ENCODE measurements around the gene PMFBP1. TPM values are rescaled to one million over a fixed set of nuclear protein-coding genes. Genes with fewer than 3 reads are reported as not detected.

Gene PMFBP1, protein sequence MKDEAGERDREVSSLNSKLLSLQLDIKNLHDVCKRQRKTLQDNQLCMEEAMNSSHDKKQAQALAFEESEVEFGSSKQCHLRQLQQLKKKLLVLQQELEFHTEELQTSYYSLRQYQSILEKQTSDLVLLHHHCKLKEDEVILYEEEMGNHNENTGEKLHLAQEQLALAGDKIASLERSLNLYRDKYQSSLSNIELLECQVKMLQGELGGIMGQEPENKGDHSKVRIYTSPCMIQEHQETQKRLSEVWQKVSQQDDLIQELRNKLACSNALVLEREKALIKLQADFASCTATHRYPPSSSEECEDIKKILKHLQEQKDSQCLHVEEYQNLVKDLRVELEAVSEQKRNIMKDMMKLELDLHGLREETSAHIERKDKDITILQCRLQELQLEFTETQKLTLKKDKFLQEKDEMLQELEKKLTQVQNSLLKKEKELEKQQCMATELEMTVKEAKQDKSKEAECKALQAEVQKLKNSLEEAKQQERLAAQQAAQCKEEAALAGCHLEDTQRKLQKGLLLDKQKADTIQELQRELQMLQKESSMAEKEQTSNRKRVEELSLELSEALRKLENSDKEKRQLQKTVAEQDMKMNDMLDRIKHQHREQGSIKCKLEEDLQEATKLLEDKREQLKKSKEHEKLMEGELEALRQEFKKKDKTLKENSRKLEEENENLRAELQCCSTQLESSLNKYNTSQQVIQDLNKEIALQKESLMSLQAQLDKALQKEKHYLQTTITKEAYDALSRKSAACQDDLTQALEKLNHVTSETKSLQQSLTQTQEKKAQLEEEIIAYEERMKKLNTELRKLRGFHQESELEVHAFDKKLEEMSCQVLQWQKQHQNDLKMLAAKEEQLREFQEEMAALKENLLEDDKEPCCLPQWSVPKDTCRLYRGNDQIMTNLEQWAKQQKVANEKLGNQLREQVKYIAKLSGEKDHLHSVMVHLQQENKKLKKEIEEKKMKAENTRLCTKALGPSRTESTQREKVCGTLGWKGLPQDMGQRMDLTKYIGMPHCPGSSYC
- 3.1 TPM for total RNA-seq

DNA sequence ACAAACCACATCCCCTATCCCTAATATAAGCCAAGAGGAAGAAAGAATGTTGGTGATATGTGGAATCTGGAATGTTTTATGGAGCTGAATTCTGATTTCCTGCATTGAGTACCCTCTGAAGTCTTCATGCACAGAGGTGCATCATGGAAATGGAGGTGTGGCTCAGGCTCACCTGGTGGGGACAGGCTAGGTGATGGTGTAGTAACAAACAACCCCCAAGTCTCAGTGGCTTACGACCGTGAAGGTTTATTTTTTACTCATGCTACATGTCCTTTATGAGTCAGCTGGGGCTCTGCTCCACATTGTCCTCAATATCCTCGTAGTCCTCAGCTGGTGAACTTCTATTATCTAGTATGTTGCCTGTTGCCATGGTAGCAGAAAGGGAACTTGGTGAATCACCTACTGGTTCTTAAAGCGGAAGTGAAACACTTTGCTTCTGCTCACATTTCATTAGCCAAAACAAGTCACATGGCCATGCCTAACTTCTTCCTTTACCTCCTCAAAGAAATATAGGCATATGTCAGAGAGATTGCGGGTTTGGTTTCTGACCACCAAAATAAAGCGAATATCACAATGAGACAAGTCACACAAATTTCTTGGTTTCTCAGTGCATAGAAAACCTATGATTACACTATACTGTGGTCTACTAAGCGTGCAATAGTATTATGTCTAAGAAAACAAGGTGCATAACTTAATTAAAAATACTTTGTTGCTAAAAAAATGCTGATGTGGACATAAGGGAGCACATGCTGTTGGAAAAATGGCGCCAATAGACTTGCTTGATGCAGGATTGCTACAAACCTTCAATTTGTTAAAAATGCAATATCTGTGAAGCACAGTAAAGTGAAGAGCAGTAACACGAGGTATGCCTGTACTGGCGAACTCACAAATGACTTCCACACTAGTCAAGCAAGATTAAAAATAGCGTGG lies at the start of gene PMFBP1:
Gene PMFBP1, minus strand, starts transcription at position 51 of the 930 bp plus-strand sequence. CDS start 947 bp downstream, outside the sequence.

GRCh38 chr16:72093448-72094265 lies 78.3 kb downstream of the PMFBP1 start, which contains the start of the genes DHX38 and TXNL4B:
Gene DHX38, plus strand, starts transcription at chr16:72093847. Its CDS starts 2,311 bp downstream, at chr16:72096158.
Gene TXNL4B, minus strand, starts transcription at chr16:72093620. Its CDS starts 2,871 bp downstream, at chr16:72090749.

Other genes starting within 250 kb of the PMFBP1 start
- 0.05 TPM for gene PKD1L3, start 171.8 kb downstream of the PMFBP1 start, total RNA-seq
- 6.9 TPM for gene DHODH, start 163.4 kb downstream of the PMFBP1 start, total RNA-seq
- gene HP, start 117.7 kb downstream of the PMFBP1 start, total RNA-seq = 0.55 TPM
- not detected for gene HPR, start 108.9 kb downstream of the PMFBP1 start, total RNA-seq
- gene TXNL4B, start 78.5 kb downstream of the PMFBP1 start, total RNA-seq = 19.2 TPM
- 52.0 TPM for gene DHX38, start 78.3 kb downstream of the PMFBP1 start, total RNA-seq